HG03045 (cell line): ENCODE results near the gene IGHMBP2.

Experiments used
- ATAC-seq: cut with Tn5 transposase; IDR thresholded peaks from one replicate; pipeline ENCODE4 v1.9.1; 2021; ENCODE audit warnings: mild to moderate bottlenecking, moderate library complexity; ENCODE audit not compliant: unreplicated experiment

Gene IGHMBP2

DNA sequence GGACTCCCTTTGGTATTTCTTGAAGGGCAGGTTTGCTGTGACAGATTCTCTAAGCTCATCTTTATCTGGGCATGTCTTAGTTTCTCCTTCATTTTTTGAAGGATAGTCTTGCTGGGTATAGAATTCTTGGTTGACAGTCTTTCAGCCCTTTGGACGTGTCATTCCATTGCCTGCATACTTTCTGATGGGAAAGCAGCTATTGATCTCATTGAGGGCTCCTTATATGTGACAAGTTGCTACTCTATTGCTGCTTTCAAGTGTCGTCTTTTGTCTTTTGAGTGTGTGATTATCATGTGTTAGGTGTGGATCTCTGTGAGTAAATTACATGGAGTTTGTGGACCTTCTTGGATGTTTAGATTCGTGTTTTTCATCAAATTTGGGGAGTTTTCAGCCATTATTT, 21.9 kb downstream of the IGHMBP2 start:
- ATAC-seq = no peak

DNA sequence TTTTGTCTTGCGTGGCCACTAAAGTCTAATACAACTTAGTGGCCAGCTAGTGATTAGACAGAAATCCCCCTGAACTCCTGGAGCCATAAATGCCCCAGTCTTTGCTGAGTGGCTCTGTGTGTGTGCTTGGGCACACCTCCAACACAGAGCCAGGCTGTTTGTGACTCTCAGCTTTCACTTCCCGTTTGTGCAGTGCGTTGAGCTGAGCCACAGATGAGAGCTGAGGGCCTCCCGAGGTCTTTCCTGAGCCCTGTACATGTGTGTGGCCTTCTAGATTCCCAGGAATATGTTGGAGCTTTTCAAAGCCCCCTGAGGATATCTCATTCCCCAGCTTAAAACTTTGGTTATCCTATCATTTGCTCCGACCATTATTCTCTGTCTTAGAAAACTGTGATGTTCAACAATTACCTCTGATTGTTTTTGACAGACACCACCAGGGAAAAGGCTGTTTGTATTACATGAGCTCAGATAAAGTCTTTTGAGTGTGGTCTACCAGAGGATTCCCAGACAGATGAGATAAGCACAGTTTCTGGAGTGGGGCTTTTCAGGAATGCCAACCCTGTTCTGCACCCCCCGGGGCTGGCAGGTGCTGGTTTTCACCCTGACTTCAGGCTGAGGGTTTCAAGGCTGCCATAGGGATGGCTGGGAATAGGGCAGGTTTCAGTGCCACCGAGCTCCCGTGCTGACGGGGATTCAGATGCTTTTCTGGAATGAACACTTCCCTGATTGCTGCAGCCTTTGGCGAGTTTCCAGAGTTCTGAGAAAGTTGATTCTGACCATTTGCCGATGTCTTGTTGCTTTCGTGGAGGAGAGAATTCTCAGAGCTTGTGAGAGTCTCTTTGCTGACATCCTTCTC, 23.8 kb downstream of the IGHMBP2 start:
- ATAC-seq = no peak

DNA sequence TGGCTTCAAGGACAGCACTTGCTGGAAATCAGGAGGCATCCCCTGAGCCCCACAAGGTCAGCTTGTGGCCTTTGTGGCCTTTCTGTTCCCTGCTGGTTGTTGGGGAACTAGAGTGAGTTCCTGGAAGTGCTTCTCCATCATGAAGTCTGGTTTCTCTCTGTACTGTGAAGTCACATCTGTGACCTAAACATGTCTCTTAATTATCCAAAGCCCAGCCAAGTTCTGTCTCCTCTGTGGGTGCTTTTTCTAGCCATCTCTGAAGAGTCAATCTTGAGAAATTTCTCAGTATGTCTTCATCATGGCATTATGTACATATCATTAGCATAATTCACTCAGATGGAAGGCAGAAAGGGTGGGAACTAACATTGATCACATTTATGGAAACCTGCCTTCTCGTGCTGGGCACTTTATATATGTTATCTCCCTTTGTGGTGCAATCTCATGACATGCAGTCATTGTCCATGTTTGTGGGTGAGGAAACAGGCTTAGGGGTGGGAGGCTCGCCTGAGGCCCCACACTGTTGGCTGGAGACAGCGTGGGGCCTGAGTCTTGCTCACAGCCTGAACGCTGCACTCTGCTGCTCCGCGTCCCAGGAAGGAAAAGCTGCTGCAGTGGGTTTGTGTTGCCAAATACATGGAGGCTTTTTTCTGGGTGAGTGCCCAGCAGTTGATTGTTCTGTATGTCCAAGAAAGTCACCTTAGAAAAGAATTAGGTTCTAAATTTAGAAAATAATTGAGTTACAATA, 24.6 kb downstream of the IGHMBP2 start:
- no peak for ATAC-seq

DNA sequence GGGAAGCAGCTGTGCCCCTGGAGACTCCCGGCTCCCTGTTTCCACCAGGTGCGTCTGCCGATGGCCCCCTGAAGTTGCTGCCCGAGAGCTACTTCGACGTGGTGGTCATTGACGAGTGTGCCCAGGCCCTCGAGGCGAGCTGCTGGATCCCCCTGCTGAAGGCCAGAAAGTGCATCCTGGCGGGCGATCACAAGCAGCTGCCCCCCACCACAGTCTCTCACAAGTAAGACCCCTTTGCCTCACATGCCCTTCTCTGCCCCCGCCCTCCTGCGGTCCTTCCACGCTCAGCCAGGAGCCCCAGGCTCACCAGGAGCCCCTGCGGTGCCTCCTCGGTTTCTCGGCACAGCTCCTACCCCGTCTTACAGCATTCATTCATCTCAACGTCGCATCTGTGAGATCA, 25.4 kb downstream of the IGHMBP2 start:
- ATAC-seq = no peak

DNA sequence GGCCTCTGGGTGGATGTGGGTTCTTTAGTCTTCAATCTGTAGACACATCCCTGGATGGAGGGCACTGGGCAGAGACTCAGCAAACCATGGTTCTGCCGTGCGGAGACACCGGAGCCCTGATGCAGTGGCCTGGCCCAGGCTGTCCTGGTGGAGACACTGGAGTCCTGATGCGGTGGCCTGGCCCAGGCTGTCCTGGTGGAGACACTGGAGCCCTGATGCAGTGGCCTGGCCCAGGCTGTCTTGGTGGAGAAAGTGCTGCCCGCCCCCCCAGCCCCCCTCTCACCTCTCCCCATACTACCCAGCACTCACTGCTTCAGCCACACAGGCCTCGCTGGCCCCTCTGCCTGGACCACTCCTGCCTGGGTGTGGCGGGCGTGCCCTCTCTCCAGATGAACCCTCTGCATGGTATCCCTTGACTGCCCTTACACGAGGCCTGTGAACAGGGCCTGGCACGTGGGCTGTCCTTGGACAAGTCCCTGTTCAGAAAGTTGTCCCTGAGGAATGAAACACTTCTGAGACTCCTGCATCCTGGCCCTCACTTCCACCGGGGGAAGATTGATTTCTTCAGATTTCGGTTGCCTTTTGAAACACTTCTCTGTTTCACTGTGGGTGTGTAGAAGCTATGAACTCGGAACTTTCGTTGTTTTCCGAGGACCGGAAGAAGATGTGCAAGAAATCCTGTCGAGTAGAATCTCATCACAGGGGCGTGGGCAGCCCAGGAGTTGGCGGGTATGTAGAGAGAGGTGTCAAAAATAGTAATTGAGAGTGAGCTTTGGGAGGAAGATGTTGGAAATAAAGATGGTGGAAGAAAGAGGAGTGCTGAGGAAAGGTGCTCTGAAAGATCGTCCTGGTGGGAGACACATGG, 26.2 kb downstream of the IGHMBP2 start:
- no peak for ATAC-seq

DNA sequence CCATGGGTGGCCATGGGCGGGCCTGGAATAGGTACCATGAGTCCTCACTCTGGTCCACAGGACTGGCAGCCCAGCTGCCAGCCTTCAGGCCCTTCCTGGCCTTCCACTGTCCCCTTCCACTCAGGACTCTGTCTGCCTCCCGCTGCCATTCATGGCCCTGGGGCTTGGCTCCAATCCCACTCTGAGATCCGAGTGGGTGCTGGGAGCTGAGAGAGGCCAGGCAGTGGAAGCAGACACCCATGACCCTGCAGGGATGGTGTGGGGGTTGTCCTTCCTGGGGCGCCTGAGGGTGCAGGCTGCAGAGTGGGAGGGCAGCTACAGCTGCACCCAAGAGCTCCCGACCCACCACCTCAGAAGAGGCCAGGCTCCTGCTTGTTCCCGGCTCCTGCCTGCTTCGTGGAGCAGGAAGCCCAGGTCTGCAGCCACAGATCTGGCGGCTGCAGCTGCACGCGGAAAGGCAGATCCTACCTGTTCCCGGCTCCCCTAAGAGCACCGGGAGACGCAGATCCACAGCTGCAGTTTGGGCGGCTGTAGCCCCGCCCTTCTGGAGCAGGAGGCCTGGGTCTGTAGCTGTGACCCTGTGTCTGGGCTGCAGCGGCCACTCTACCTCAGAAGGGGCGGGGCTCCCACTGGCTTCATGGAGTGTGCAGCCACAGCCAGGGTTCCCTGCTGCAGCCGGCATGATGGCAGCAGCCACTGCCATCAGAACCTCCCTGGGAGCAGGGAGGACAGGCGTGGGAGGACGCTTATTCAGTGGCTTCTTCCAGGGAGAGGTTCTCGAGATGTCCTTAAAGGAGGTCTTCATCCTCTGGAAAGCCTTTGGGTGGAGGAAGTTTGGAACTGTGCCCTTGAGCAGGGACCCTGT, 27.5 kb downstream of the IGHMBP2 start:
- no peak for ATAC-seq

DNA sequence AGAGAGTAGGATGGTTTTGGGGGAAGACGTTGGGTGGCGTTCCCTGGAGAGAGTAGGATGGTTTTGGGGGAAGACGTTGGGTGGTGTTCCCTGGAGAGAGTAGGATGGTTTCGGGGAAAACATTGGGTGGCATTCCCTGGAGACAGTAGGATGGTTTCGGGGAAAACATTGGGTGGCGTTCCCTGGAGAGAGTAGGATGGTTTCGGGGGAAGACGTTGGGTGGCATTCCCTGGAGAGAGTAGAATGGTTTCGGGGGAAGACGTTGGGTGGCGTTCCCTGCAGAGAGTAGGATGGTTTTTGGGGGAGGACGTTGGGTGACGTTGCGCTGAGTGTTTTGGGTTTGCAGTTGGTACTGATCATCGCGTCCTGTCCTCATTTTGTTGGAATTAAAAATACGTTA, 28.2 kb downstream of the IGHMBP2 start:
- ATAC-seq = no peak

DNA sequence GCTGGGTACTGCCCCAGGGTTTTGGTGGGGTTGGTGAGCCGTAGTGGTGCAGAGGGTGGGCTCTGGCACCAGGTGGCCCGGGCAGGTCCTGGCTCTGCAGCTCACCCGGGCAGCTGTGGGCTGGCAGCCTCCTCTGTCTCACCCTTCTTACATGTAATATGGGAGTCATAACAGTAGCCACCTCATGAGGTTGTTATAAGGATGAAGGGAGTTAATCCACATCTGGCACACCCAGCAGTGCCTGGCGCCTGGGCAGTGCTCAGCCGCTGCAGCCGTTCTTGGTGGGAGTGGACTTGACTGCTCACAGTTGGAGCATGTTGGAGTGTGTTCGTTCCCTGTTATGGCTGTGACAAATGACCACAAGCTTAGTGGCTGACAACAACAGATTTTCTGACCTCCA, 28.7 kb downstream of the IGHMBP2 start:
- no peak for ATAC-seq

DNA sequence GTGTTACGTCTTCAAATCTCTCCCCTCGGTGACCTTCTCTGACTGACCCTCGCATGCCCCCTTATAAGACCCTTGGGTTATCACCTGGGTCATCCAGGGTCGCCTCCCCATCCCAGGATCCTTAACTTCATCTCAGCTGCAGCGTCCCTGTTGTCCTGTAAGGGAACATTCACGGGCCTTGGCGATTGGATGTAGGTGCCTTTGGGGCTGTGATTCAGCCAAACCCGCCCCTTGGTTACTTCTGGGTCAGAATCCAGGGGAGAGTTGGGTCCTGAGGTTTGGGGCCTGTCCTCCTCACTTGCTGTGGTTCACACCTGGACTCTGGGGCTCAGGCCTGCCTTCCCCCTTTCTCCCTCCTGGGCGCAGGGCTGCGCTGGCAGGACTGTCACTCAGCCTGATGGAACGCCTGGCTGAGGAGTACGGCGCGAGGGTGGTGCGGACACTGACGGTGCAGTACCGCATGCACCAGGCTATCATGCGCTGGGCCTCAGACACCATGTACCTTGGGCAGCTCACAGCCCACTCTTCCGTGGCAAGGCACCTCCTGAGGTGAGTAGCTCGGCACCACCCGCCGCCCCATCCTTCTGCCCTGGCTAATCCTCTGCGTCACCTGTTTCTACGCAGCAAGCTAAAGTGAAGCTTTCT, 29.4 kb downstream of the IGHMBP2 start:
- ATAC-seq = no peak

DNA sequence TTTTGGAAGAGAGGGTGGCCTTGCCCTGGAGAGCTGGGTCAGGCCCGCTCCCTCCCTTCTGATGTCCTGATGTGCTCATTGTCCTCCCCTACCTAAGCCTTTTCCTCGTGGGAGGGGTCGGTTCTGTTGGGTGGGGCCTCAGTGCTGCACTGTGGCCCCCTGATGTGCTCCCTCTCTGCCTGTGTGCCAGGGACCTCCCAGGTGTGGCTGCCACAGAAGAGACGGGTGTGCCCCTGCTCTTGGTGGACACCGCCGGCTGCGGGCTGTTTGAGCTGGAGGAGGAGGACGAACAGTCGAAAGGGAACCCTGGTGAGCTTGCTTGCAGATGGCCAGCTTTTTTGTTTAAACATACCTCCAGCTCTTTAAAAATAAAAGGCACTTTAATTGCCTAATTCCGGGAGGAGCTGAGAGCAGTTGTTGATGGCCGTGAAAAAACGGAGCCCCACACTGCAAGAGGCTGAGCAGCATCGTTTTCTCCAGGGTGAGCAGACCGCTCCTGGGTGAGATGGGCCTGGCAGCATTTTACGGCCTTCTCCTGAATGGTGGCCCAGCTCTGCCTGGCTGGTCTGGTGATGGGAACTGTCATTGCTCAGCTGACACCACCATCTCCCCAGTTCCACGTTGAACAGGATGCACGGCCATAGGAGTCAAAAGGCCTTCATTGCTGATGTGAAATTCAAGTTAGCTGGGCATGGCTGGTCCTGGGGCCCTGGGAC, 30.1 kb downstream of the IGHMBP2 start:
- ATAC-seq = no peak

DNA sequence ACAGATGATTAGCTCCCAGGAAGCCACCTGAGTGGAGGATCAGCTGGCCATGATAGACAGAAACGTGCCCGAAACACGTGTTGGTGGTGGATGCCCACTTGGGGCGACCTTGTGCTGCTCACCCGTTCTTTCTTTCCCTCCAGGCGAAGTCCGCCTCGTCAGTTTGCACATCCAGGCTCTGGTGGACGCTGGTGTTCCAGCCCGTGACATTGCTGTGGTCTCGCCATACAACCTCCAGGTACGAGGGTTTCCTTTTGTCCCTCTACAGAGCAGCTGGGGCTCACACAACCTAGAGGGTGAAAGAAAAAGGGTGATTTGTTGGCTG, 30.6 kb downstream of the IGHMBP2 start:
- ATAC-seq = no peak

DNA sequence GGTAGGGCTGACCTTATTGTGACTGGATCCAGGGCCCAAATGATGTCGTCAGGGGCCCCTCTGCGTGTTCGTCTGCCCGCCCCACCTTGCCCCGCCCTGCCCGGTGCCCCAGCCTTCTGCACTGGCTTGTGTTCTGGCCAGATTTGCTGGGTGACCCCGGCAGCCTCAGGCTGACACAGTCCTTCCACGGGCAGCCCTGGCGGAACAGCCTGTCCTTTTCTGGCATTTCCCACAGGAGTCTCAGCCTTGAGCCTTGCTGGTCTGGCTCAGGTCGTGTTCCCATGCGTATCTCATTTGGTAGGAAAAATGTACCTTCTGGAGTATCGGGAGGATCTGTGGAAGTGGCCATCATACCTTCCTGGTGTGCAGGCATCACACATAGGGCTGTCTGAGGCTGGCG, 31.0 kb downstream of the IGHMBP2 start:
- ATAC-seq = no peak

DNA sequence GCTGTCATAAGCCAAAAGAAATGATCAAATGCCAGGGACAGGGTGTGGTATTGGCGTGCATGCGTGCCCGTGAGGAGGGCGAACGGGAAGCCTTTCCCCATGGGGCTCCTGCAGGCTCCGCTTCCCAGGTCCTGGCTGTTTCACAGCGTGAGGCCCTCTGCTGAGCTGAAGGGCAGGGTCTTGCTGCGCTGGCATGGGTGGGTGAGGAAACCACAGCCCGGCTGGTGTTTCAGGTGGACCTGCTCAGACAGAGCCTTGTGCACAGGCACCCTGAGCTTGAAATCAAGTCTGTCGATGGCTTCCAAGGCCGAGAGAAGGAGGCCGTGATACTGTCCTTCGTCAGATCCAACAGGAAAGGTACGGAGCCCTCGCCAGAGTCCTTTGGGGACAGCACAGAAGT, 31.4 kb downstream of the IGHMBP2 start:
- ATAC-seq = no peak

DNA sequence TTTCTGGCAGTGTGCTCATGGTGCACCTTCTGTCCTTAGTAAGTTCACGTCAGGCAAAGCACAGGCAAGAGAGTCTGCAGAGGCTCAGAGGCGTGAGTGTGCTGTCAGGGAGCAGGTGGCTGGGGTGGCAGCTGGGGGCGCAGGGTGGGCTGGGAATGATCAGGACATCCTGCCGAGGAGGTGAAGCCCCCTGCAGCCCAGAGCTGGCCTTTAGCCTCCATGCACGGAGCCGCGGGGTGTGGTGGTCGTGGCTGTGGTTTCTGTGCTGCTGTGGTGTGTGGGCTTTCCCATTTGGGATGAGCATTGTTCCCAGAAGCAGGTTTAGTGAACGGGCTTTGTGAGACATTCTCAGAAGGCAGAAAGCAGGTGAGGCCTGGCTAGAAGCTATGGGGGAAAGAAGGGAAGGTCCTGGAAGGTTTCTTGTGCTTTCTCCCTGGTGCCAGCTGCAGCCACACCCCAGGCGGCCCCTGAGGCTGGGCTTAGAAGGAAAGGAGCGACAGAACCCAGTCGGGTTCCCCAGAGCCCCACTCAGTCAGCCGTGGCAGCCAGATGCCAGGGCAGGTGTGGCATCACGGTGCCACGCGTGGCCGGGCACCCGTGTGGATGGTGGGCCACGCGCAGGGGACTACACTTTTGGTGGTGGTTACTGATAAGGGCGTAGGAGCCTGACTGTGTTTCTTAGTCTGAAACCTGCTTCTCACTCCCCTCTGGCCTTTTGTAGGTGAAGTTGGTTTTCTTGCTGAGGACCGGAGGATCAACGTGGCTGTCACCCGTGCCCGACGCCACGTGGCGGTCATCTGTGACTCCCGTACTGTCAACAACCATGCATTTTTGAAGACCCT, 32.0 kb downstream of the IGHMBP2 start:
- no peak for ATAC-seq

DNA sequence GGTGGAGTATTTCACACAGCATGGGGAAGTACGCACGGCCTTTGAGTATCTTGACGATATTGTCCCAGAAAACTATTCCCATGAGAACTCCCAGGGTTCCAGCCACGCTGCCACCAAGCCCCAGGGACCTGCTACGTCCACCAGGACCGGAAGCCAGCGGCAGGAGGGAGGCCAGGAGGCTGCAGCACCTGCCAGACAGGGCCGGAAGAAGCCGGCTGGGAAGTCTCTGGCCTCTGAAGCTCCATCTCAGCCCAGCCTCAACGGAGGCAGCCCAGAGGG, 32.6 kb downstream of the IGHMBP2 start:
- ATAC-seq = no peak

DNA sequence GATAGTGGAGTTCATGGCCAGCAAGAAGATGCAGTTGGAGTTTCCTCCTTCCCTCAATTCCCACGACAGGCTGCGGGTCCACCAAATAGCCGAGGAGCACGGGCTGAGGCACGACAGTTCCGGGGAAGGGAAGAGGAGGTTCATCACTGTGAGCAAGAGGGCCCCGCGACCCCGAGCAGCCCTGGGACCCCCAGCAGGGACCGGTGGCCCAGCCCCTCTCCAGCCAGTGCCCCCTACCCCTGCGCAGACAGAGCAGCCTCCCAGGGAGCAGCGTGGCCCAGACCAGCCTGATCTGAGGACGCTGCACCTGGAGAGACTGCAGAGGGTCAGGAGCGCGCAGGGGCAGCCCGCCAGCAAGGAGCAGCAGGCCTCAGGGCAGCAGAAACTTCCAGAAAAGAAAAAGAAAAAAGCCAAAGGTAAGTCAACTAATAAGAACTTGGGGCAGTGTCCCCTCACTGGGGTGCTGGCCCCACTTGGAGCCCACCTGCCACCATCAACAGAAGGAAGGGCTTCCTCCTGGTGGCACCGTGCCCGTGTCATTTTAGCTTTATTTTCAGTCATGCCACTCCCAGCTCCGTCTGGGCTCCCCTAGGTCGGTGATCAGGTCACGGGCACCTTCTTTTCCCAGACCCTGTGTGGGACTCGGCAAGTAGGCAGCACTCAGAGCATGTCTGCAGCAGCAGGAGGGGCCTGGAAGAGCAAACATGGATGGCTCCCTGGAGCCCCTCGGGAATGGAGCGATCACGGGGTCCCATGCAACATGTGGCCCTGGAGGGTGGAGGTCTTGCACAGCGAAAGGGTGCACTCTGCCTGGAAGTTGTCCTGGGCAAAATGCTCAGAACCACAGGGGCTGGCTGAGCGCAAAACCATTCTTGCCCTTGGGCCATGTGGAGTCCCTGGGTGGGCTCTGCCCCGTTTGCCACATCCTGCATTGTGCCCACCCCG, 33.3 kb downstream of the IGHMBP2 start:
- no peak for ATAC-seq

DNA sequence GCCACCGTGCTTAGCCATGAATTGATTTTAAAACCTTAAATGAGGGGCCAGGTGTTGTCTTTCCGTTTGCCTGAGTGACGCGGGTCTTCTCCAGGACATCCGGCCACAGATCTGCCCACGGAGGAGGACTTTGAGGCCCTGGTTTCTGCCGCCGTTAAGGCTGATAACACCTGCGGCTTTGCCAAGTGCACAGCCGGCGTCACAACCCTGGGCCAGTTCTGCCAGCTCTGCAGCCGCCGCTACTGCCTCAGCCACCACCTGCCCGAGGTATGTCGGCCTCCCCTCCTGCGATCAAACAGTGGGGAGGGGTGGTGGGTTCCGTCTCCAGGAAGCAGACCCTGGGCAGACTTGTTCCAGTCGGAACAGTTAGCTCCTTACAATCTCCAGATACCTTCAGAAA, 34.4 kb downstream of the IGHMBP2 start:
- ATAC-seq = no peak
